ENCODE data around the gene BOD1.

DNA sequence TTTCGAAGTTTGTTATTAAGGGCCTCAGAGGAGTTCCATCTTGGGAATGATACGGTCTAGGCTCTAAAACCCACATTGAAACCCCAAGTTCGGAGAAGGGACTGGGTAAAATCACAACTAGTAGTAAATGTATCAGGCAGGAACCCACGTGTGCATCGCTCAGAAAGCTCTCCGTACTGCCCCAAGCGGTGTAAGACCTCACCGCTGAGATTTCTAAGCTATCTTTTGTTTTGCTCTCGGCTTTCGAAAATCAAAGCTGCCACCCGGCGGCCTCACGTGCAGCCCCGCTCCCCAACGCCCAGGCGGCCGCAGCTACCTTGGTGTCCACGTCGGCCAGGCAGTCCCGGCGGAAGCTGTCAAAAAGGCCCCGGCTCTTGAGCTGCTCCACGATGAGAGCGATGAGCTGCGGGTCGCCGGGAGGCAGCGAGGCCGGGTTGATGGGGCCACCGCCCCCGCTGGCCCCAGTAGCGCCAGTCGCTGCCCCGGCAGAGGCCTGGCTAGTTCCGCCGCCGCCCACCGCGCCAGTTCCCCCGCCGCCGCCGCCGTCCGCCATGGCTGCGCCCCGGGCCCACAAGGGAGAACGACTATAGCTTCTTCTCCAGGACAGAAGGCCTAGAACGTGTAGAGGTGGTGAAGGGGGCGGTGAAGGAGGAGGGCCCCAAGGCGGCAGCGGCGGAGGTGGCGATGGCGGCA is 420 bp downstream of the BOD1 start:
- TF ChIP-seq, protein P1, sequence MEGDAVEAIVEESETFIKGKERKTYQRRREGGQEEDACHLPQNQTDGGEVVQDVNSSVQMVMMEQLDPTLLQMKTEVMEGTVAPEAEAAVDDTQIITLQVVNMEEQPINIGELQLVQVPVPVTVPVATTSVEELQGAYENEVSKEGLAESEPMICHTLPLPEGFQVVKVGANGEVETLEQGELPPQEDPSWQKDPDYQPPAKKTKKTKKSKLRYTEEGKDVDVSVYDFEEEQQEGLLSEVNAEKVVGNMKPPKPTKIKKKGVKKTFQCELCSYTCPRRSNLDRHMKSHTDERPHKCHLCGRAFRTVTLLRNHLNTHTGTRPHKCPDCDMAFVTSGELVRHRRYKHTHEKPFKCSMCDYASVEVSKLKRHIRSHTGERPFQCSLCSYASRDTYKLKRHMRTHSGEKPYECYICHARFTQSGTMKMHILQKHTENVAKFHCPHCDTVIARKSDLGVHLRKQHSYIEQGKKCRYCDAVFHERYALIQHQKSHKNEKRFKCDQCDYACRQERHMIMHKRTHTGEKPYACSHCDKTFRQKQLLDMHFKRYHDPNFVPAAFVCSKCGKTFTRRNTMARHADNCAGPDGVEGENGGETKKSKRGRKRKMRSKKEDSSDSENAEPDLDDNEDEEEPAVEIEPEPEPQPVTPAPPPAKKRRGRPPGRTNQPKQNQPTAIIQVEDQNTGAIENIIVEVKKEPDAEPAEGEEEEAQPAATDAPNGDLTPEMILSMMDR (IDR thresholded peaks at IDR 0.05): peak; percentile 66
- TF ChIP-seq EZH2phosphoT487 (IDR thresholded peaks at IDR 0.05) (no peak), EZH2 (IDR thresholded peaks at IDR 0.05) (no peak)

Data from neural progenitor cell (in vitro differentiated cells).